Embryonic facial prominence (tissue), 1 donor: Measurements from ENCODE around the gene CXCL10.

Experiments used
- DNase-seq: peaks from one replicate; pipeline ENCODE4 v3.0.0-alpha.2; 2016; ENCODE audit errors: extremely low spot score

The CXCL10 gene

GRCh38 chr4:75992462-75992861, 30.8 kb downstream of the CXCL10 start:
- no peak for DNase-seq

DNA sequence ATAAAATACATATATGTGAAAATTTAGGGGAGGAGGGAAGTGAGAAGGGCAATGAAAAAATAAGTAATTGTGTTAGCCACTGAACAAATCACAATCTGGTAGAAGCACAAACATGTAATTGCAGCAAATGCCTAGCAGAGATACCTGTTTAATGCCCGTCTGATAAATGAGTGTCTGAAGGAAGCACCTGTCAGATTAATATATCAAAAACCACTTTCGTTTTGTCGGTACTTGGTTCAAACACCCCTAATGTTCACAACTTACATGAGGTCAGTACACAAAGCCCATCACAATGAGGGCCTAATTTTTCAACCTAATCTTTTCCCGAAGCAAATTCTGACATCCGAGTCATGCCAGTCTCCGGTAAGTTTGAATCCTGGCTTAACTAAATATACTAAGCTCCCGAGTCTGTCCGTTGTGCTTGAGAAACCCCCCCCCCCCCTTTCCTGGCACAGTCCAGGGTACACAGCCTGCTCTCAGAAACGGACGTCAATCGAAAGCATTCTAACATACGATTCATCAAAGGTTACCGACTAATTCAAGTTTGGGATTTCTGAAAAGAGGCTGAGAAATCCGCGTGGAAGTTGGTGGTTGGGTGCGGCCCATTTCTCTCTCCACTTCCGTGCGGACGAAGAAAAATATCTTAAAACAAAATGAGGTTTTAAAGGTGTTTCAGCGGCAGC, 33.3 kb downstream of the CXCL10 start:
- no peak for DNase-seq

DNA sequence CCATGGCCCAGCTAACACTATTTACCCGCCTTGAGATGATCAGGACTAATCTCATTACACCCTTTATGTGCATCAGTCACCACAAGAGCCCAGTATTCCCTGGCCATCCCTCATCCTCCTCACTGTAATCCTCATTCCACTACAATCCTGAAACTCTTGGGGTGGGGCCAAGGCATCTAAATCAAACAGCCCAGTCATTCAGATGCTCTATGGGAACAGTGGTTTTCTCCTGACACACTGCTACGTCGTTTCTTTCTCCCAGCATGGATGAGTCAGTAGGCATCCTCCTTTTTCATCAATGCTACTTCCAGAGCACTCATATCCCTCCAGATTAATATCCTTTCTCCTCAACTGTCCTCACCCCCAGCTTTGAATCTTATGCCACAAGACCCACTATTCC, 38.2 kb downstream of the CXCL10 start:
- DNase-seq: no peak

- no peak for DNase-seq
These were observed 42.7 kb downstream of the CXCL10 start for GRCh38 chr4:75980576-75980975.

DNA sequence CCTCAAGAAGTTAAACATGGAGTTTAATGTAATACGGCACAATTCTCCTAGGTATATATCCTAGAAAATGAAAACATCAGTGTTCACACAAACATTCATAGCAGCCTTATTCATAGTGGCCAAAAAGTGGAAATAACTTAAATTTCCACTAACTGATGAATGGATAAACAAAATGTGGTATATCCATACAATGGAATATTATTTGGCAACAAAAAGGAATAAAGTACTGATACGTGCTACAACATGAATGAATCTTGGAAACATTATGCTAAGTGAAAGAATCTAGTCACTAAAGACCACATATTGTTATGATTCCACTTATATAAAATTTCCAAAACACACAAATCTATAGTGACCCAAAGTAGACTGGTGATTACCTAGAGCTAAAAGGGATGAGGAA, 47.1 kb downstream of the CXCL10 start:
- no peak for DNase-seq

DNA sequence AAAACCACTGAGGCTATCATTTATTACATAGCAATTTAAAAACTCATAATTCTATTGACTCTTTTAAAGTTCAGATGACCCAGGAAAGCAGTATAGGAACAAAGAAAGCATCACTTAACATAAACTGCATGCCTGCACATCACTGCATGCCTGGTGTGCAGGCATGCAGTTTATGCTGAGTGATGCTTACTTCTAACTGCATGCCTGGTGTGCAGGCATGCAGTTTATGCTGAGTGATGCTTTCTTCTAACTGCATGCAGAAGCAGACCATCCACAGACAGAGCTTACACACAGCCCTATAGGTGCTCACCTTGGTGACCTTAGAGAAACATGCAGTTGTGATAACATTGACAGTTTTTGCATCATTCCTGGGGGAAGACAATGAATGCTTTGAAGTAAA, 49.5 kb downstream of the CXCL10 start:
- no peak for DNase-seq
